Measurements from ENCODE around the gene UTF1.

The UTF1 gene

GRCh38 chr10:133267293-133267692 lies 37.3 kb downstream of the UTF1 start:
- no peak for DNase-seq

GRCh38 chr10:133267829-133268228 lies 37.8 kb downstream of the UTF1 start:
- no peak for DNase-seq

GRCh38 chr10:133268532-133268931 lies 38.5 kb downstream of the UTF1 start:
- no peak for DNase-seq

- no peak for DNase-seq
These were observed 39.4 kb downstream of the UTF1 start for GRCh38 chr10:133269367-133269766.

GRCh38 chr10:133270204-133270603 lies 40.2 kb downstream of the UTF1 start:
- no peak for DNase-seq

GRCh38 chr10:133270773-133271297 lies 40.8 kb downstream of the UTF1 start:
- no peak for DNase-seq

GRCh38 chr10:133271521-133272300 lies 41.7 kb downstream of the UTF1 start:
- no peak for DNase-seq

- DNase-seq, result no peak
These were observed 42.4 kb downstream of the UTF1 start for GRCh38 chr10:133272301-133272963.

- no peak for DNase-seq
These were observed 43.0 kb downstream of the UTF1 start for GRCh38 chr10:133272964-133273420.

- no peak for DNase-seq
These were observed 43.6 kb downstream of the UTF1 start for GRCh38 chr10:133273534-133274143.

- no peak for DNase-seq
These were observed 45.0 kb downstream of the UTF1 start for GRCh38 chr10:133274751-133275683.

GRCh38 chr10:133275684-133276092 lies 45.7 kb downstream of the UTF1 start:
- DNase-seq, result no peak

GRCh38 chr10:133276100-133276434 lies 46.0 kb downstream of the UTF1 start:
- no peak for DNase-seq

GRCh38 chr10:133276435-133277201 lies 46.6 kb downstream of the UTF1 start, which contains the start of gene ADAM8:
Gene ADAM8 (minus strand): TSS chr10:133276868. CDS start chr10:133276817, 51 bp downstream.
- DNase-seq, result peak; percentile 80

- DNase-seq, result peak; percentile 56
These were observed 47.4 kb downstream of the UTF1 start for GRCh38 chr10:133277277-133277992.

GRCh38 chr10:133277993-133278576 lies 48.1 kb downstream of the UTF1 start:
- peak; percentile 56 for DNase-seq

GRCh38 chr10:133278577-133279265 lies 48.7 kb downstream of the UTF1 start:
- peak; percentile 96 for DNase-seq

- DNase-seq, result no peak
These were observed 49.6 kb downstream of the UTF1 start for GRCh38 chr10:133279326-133280226.
